Sigmoid colon (tissue), 4 donors: ENCODE measurements around the gene CDKN1C.

Experiments
- EP300 ChIP-seq, 4 donors: sonication (generic); formaldehyde crosslinking; IDR thresholded peaks; one replicate each; pipeline ENCODE4 v1.6.1; 2017; ENCODE audit warnings: antibody characterized with exemption in 4 of 4
- POLR2A ChIP-seq, 2 donors: fragments of 450-650 bp; IDR thresholded peaks; one replicate each; pipeline ENCODE4 v1.6.1; 2016; ENCODE audit warnings: antibody characterized with exemption in 2 of 2, mild to moderate bottlenecking in 2 of 2, moderate library complexity in 2 of 2
- POLR2AphosphoS5 ChIP-seq, 4 donors: sonication (generic); formaldehyde crosslinking; IDR thresholded peaks; one replicate each; pipeline ENCODE4 v1.6.1; 2017; ENCODE audit warnings: antibody characterized with exemption in 4 of 4
- TF ChIP-seq, protein P1 (sequence below), 4 experiments: fragments of 450-650 bp in 3 of 4; fragments of 200-600 bp in 1 of 4; IDR thresholded peaks; one replicate each; pipeline ENCODE4 v1.5.1; 2016 to 2019; ENCODE audit warnings: antibody characterized with exemption in 4 of 4, mild to moderate bottlenecking in 3 of 4, moderate library complexity in 2 of 4

DNA sequence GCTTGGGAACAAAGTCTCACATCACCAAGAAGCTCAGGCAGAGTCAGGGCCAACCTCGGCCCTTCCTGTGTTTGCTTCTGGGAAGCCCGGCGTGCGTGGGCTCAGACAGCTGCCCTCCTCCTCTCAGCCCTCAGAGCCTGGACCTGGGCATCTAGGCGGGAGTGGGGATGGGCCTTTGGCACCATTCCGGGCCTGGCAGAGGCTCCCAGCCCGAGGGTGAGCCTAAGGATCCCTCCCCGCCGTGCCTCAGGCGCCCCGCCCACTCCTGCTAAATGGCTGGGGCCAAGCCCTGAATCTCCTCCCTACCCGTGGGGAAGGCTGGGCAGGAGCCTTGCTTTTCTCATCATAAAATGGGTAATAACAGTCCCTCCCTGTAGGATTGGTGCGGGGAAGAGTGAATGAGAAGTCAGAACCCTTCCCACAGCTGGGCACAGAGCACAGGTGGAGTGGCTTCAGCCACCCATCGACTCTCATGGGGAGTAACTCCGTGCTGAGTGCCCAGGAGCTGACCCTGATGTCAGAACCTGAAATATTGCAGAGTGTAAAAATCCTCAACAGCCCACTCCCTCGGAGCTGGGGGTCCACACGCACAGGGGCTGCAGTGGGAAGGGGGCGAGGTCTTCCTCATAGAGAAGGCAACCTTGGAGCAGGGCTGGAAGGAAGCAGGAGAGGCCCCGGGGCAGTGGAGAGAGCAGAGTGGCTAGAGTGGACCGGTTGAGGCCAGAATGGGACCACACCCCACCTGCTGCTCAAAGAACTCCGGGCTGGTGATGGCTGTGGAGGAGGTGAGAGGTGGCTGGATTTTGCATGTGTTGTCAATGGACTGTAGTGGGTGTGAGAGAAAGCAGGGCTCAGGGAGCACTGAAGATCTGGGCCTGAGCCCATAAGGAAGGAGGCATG lies 18.8 kb upstream of the CDKN1C start:
- TF ChIP-seq, protein P1, sequence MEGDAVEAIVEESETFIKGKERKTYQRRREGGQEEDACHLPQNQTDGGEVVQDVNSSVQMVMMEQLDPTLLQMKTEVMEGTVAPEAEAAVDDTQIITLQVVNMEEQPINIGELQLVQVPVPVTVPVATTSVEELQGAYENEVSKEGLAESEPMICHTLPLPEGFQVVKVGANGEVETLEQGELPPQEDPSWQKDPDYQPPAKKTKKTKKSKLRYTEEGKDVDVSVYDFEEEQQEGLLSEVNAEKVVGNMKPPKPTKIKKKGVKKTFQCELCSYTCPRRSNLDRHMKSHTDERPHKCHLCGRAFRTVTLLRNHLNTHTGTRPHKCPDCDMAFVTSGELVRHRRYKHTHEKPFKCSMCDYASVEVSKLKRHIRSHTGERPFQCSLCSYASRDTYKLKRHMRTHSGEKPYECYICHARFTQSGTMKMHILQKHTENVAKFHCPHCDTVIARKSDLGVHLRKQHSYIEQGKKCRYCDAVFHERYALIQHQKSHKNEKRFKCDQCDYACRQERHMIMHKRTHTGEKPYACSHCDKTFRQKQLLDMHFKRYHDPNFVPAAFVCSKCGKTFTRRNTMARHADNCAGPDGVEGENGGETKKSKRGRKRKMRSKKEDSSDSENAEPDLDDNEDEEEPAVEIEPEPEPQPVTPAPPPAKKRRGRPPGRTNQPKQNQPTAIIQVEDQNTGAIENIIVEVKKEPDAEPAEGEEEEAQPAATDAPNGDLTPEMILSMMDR (IDR thresholded peaks at IDR 0.05), result no peak
- TF ChIP-seq POLR2AphosphoS5 (IDR thresholded peaks at IDR 0.05) (no peak), POLR2A (IDR thresholded peaks at IDR 0.05) (peak in 1 of 2 donors; percentile 49), EP300 (IDR thresholded peaks at IDR 0.05) (no peak)
